ENCODE data around the gene FBP2.
"Not testable (repeated sequence)": the region's sequence is repeated elsewhere in the genome, so short reads cannot be mapped to it uniquely, and the experiment has no call there.

Gene FBP2

DNA sequence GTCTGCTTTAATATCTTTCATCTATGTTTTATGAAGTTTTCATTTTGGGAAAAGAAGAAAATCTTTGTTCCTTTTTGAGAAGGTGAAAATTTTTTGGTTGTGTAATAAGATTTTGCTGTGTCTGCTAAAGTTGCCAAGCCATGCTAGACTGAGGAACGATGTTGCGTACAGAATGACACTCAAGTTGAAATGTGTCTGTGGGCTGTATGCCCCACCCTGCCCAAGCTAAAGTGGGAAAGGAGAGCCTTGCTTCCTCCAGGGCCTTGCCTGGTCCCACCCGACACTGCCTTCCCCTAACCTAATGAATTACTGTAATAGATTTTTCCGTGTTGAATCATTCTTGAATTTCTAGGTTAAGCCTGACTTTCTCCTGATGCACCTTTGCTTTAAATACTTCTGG lies 36.2 kb downstream of the FBP2 start:
- Histone ChIP-seq H3K27ac (no peak overlapping the region), H3K36me3 (no peaks in the 10 kb centered on the region), H3K9me3 (ENCODE audit: severe bottlenecking) (no peaks in the 10 kb centered on the region), H3K27me3 (ENCODE audit: insufficient read depth, low read depth, severe bottlenecking) (peaks cover 3% of the 10 kb centered on the region), H3K4me3 (ENCODE audit: low read depth, low read length) (no peak overlapping the region)
- no peak for DNase-seq
- TF ChIP-seq, protein P1, sequence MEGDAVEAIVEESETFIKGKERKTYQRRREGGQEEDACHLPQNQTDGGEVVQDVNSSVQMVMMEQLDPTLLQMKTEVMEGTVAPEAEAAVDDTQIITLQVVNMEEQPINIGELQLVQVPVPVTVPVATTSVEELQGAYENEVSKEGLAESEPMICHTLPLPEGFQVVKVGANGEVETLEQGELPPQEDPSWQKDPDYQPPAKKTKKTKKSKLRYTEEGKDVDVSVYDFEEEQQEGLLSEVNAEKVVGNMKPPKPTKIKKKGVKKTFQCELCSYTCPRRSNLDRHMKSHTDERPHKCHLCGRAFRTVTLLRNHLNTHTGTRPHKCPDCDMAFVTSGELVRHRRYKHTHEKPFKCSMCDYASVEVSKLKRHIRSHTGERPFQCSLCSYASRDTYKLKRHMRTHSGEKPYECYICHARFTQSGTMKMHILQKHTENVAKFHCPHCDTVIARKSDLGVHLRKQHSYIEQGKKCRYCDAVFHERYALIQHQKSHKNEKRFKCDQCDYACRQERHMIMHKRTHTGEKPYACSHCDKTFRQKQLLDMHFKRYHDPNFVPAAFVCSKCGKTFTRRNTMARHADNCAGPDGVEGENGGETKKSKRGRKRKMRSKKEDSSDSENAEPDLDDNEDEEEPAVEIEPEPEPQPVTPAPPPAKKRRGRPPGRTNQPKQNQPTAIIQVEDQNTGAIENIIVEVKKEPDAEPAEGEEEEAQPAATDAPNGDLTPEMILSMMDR (IDR thresholded peaks at IDR 0.05; ENCODE audit: low read depth, low read length), result no peak

DNA sequence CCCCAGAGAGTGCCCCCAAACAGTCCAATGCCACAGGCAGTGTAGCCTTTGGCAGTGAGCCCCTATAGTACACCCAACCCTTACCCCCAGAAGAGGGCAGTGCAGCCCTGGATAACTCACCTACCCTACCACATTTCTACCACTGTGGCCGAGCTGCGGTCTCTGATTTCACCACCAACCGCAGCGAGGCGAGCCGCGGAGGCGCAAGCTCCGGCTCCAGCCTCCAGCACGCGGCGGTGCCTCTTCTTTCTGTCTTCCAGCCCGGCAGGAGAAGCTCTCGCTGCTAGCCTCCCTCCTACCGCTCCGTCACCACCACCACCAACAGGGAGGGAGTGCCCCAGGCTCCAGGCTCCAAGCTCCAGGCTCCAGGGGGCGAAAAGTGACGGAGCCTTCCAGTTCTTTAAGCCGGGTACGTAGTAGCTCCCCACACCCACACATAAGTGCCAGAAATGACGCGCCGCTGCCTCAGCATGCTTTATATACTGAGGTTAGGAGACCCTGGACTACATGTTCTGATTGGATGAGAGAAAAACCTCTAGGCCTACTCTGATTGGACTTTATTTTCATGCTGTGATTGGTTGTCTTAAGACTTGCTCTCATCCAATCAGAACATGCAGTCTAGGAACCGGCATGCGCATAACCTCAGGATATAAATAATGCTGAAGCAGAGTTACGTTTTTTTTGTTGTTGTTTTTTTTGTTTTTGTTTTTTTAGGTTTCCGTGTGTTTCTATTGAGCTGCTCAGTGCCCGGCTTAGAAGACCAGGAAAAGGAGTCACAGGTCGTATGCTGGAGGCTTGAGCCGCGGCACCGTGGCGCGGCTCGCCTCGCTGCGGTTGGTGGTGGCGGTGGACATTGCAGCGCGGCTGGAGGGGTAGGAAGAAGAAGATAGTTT lies 38.9 kb downstream of the FBP2 start, which contains the start of gene PCAT7:
TSS of gene PCAT7 (plus strand) at position 645 of the 893 bp plus-strand sequence.
- Histone ChIP-seq H3K4me3 (ENCODE audit: low read depth, low read length) (peak within 1 kb of the TSS; percentile 39), H3K9me3 (ENCODE audit: severe bottlenecking) (no peaks in the 10 kb centered on the region), H3K27ac (peak within 1 kb of the TSS; percentile 31; the same call in 1 of the 2 replicates), H3K27me3 (ENCODE audit: insufficient read depth, low read depth, severe bottlenecking) (peaks cover 3% of the 10 kb centered on the region), H3K36me3 (no peaks in the 10 kb centered on the region)
- peak; percentile 85 for DNase-seq
- TF ChIP-seq, protein P1 (IDR thresholded peaks at IDR 0.05; ENCODE audit: low read depth, low read length), result peak; percentile 80

DNA sequence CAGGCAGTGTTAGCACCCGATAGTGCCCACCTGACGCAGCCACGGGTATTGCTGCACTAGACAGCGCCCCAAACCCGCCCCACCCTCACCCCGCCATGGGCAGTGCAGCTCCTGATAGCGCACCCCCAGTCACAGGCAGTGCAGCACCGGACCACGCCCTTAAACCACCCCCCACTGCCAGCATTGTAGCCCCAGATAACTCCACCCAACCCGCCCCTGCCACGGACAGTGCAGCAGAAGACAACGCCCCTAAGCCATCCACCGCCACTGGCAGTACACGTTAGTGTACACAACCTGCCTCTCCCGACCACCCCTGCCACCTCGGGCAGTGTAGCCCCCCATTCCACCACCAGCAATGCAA lies 39.6 kb downstream of the FBP2 start:
- H3K27ac ChIP-seq, result no peak overlapping the region
- H3K27me3 ChIP-seq (ENCODE audit: insufficient read depth, low read depth, severe bottlenecking), result peaks cover 3% of the 10 kb centered on the region
- H3K36me3 ChIP-seq, result no peaks in the 10 kb centered on the region
- H3K4me3 ChIP-seq (ENCODE audit: low read depth, low read length), result no peak overlapping the region
- no peak for DNase-seq
- H3K9me3 ChIP-seq (ENCODE audit: severe bottlenecking), result no peaks in the 10 kb centered on the region
- TF ChIP-seq, protein P1 (IDR thresholded peaks at IDR 0.05; ENCODE audit: low read depth, low read length), result no peak

DNA sequence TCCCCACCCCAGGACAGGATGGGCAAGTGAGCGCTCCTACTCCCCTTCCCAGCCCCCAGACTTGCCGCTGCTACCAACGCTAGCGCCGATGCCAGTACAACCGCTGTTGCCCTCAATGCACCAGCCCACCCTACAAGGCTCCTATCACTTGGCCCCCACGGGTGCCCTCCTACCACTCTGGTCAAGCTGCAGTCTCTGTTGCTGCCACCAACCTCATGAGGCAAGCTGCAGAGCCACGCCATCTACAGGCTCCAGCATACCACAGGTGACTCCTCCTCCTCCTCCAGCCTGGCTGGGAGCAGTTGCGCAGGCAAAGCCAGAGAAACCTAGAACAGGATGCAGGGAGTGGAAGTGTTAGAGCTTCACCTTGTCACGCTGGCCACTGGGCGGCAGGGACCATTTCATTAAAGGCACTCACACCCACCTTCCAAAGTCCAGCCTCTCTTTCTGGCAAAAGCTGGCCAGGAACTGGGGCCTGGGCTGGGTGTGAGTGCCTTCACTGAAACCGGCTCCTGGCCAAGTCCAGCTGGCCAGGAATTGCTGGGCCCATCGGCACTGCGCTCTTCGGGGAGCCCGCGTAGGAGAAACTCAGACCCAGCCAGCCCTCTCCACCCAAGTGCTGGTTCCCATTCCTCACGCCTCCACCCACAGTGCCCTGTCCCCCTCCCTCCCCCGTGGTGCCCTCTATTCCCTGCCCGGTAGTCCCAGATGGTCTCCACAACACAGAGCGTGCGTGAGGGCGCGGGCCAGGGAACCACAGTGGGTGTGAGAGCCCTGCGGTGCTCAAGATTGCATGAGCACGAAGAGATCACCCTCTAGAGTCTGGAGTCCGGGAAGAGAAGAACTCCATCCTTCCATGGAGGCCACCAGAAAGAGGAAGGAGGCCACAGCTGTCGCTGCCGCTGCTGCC lies 40.3 kb downstream of the FBP2 start:
- no peaks in the 10 kb centered on the region for H3K9me3 ChIP-seq (ENCODE audit: severe bottlenecking)
- TF ChIP-seq, protein P1 (IDR thresholded peaks at IDR 0.05; ENCODE audit: low read depth, low read length), result peak; percentile 57
- H3K4me3 ChIP-seq (ENCODE audit: low read depth, low read length), result no peak overlapping the region
- H3K27ac ChIP-seq, result no peak overlapping the region
- no peaks in the 10 kb centered on the region for H3K36me3 ChIP-seq
- H3K27me3 ChIP-seq (ENCODE audit: insufficient read depth, low read depth, severe bottlenecking), result peaks cover 3% of the 10 kb centered on the region
- peak; percentile 38 for DNase-seq

DNA sequence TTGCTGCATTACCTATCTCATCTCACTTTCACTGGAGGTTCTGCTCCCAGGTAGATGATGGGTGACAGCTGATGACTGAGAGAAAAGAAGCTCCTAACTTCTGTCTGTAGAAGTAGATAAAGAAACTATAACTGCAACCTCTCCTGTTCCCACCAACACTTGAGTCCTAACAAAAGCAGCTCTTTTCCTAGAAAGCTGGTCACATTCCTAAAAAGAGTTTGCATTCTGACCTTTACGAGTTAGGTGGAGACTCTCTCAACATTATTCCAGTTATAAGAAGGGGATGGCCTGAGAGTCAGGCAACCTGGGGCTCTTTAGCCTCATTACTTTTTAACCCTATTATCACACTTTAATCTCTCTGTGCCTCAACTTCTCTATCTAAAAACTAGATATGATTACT lies 47.7 kb downstream of the FBP2 start:
- Histone ChIP-seq H3K27me3 (ENCODE audit: insufficient read depth, low read depth, severe bottlenecking) (no peaks in the 10 kb centered on the region), H3K9me3 (ENCODE audit: severe bottlenecking) (no peaks in the 10 kb centered on the region), H3K4me3 (ENCODE audit: low read depth, low read length) (no peak overlapping the region), H3K36me3 (no peaks in the 10 kb centered on the region), H3K27ac (no peak overlapping the region)
- no peak for DNase-seq
- TF ChIP-seq, protein P1 (IDR thresholded peaks at IDR 0.05; ENCODE audit: low read depth, low read length), result no peak

DNA sequence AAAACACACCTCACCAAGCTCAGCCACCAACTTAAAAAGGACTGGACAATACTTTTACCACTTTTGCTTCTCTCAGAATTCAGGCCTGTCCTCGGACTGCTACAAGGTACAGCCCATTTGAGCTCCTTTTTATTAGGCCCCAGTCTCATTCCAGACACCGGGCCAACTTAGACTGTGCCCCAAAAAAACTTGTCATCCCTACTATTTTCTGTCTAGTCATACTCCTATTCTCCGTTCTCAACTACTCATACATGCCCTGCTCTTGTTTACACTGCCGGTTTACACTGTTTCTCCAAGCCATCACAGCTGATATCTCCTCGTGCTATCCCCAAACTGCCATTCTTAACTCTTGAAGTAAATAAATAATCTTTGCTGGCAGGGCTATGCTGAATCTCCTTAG lies 49.3 kb downstream of the FBP2 start:
- H3K27me3 ChIP-seq (ENCODE audit: insufficient read depth, low read depth, severe bottlenecking); H3K4me3 ChIP-seq (ENCODE audit: low read depth, low read length); H3K9me3 ChIP-seq (ENCODE audit: severe bottlenecking); H3K36me3 ChIP-seq; DNase-seq; H3K27ac ChIP-seq: not testable (repeated sequence)
